NCI-H460 (cell line): ENCODE measurements around the gene SERPINB11. TPM values are rescaled to one million over a fixed set of nuclear protein-coding genes. Genes with fewer than 3 reads are reported as not detected.
"Not testable (repeated sequence)": the region's sequence is repeated elsewhere in the genome, so short reads cannot be mapped to it uniquely, and the experiment has no call there.

Experiments
- DNase-seq: peaks from one replicate; pipeline ENCODE4 v3.0.0-alpha.2; 2016; ENCODE audit warnings: low read depth; ENCODE audit errors: extremely low read depth
- polyA plus RNA-seq: library from polyadenylated mRNA; depleted of rRNA; stranded (reverse); fragments of >200 nt; gene quantifications from 2 replicates; pipeline ENCODE4 v1.2.3, GENCODE V29; 2014; cell fraction: nucleus; rRNA removed
- total RNA-seq: library from RNA; depleted of rRNA; stranded (reverse); fragments of >200 nt; shearing (Covaris generic); gene quantifications from 2 replicates; pipeline ENCODE4 v1.2.3, GENCODE V29; 2014; rRNA removed

The SERPINB11 gene
- 107 and 126 TPM in 2 replicates for total RNA-seq
- 123 and 139 TPM in 2 replicates for polyA plus RNA-seq

- no peak for DNase-seq
These were observed at the start of gene SERPINB11 for GRCh38 chr18:63702660-63703059. TSS of gene SERPINB11 (plus strand) at chr18:63702960. CDS start at chr18:63710194, 7,234 bp downstream.

GRCh38 chr18:63658920-63659319 is 43.8 kb upstream of the SERPINB11 start:
- not testable (repeated sequence) for DNase-seq

- DNase-seq, result not testable (repeated sequence)
These were observed 41.0 kb upstream of the SERPINB11 start, which contains the start of gene SERPINB3 for GRCh38 chr18:63661750-63662149. TSS of gene SERPINB3 (minus strand) at chr18:63661893. CDS start at chr18:63661216, 677 bp downstream.

GRCh38 chr18:63664571-63664970 is 38.2 kb upstream of the SERPINB11 start:
- no peak for DNase-seq

- peak; percentile 73 for DNase-seq
These were observed 26.0 kb upstream of the SERPINB11 start for GRCh38 chr18:63676526-63677323.

GRCh38 chr18:63677500-63678225 is 25.1 kb upstream of the SERPINB11 start:
- peak; percentile 90 for DNase-seq

GRCh38 chr18:63679820-63680606 is 22.7 kb upstream of the SERPINB11 start:
- no peak for DNase-seq

GRCh38 chr18:63681449-63682340 is 21.1 kb upstream of the SERPINB11 start:
- no peak for DNase-seq

- peak; percentile 97 for DNase-seq
These were observed 19.6 kb upstream of the SERPINB11 start for GRCh38 chr18:63683152-63683551.

- DNase-seq, result no peak
These were observed 18.9 kb upstream of the SERPINB11 start for GRCh38 chr18:63683890-63684289.

- DNase-seq, result no peak
These were observed 18.0 kb upstream of the SERPINB11 start for GRCh38 chr18:63684718-63685117.

GRCh38 chr18:63686871-63687270 is 15.9 kb upstream of the SERPINB11 start:
- no peak for DNase-seq

GRCh38 chr18:63689064-63689463 is 13.7 kb upstream of the SERPINB11 start:
- no peak for DNase-seq

GRCh38 chr18:63697097-63697660 is 5.6 kb upstream of the SERPINB11 start:
- DNase-seq, result no peak

GRCh38 chr18:63700501-63700900 is 2.3 kb upstream of the SERPINB11 start:
- DNase-seq, result peak; percentile 92

GRCh38 chr18:63701952-63702351 is 808 bp upstream of the SERPINB11 start:
- peak; percentile 52 for DNase-seq

GRCh38 chr18:63705401-63705800 is 2.6 kb downstream of the SERPINB11 start:
- DNase-seq, result no peak

GRCh38 chr18:63707816-63708215 is 5.1 kb downstream of the SERPINB11 start:
- DNase-seq, result no peak

- DNase-seq, result no peak
These were observed 5.9 kb downstream of the SERPINB11 start for GRCh38 chr18:63708650-63709049.
